ENCODE results near the gene LGALS7. TPM values are rescaled to one million over a fixed set of nuclear protein-coding genes. Genes with fewer than 3 reads are reported as not detected.
"Not testable (repeated sequence)": the region's sequence is repeated elsewhere in the genome, so short reads cannot be mapped to it uniquely, and the experiment has no call there.

The LGALS7 gene
- total RNA-seq, 1 donor from 2014 or later, result not detected

GRCh38 chr19:38769635-38770211 lies 3.6 kb downstream of the LGALS7 start:
- Histone ChIP-seq H3K27ac (peak overlapping the region; percentile 76), H3K36me3 (no peaks in the 10 kb centered on the region), H3K4me1 (peaks cover 8% of the 10 kb centered on the region), H3K9me3 (no peaks in the 10 kb centered on the region), H3K4me3 (peak overlapping the region; percentile 40), H3K27me3 (no peaks in the 10 kb centered on the region)
- ATAC-seq, result peak; percentile 93
- intact Hi-C loops (cut with DNase I), result no loop called here
- TF ChIP-seq, protein P1, sequence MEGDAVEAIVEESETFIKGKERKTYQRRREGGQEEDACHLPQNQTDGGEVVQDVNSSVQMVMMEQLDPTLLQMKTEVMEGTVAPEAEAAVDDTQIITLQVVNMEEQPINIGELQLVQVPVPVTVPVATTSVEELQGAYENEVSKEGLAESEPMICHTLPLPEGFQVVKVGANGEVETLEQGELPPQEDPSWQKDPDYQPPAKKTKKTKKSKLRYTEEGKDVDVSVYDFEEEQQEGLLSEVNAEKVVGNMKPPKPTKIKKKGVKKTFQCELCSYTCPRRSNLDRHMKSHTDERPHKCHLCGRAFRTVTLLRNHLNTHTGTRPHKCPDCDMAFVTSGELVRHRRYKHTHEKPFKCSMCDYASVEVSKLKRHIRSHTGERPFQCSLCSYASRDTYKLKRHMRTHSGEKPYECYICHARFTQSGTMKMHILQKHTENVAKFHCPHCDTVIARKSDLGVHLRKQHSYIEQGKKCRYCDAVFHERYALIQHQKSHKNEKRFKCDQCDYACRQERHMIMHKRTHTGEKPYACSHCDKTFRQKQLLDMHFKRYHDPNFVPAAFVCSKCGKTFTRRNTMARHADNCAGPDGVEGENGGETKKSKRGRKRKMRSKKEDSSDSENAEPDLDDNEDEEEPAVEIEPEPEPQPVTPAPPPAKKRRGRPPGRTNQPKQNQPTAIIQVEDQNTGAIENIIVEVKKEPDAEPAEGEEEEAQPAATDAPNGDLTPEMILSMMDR (IDR thresholded peaks at IDR 0.05), result peak; percentile 85
- DNase-seq, result peak; percentile 94

DNA sequence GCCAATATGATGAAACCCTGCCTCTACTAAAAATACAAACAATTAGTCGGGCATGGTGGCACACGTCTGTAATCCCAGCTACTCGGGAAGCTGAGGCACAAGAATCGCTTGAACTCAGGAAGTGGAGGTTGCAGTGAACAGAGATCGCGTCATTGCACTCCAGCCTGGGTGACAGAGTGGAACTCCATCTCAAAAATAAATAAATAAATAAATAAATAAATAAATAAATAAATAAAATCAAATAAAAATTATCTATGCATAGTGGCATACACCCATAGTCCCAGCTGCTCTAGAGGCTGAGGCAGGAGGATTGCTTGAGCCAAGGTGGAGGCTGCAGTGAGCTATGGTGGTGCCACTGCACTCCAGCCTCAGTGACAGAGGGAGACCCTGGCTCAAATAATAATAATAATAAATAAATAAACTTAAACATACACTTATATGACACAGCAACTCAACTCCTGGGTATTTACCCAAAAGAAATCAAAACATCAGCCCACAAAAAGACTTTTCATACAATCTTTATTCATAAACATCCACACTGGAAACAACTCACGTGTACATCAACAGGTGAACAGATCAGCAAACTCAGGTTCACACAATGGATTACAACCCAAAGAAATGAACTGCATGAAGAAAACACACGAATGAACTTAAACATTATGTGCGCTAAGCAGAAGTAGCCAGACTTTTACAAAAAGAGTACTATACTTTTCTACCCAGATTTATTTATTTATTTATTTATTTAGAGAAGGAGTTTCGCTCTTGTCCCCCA lies 6.9 kb downstream of the LGALS7 start:
- TF ChIP-seq, protein P1 (IDR thresholded peaks at IDR 0.05), result no peak
- DNase-seq, result no peak
- H3K27me3 ChIP-seq, result no peaks in the 10 kb centered on the region
- intact Hi-C loops (cut with DNase I), result no loop called here
- no peak for ATAC-seq
- H3K9me3 ChIP-seq, result no peaks in the 10 kb centered on the region
- peaks cover 8% of the 10 kb centered on the region for H3K4me1 ChIP-seq
- no peak overlapping the region for H3K4me3 ChIP-seq
- H3K27ac ChIP-seq, result no peak overlapping the region
- no peaks in the 10 kb centered on the region for H3K36me3 ChIP-seq

- H3K27ac ChIP-seq, result no peak overlapping the region
- no peaks in the 10 kb centered on the region for H3K9me3 ChIP-seq
- H3K4me1 ChIP-seq, result peaks cover 8% of the 10 kb centered on the region
- no peaks in the 10 kb centered on the region for H3K36me3 ChIP-seq
- intact Hi-C loops (cut with DNase I), result no loop called here
- no peaks in the 10 kb centered on the region for H3K27me3 ChIP-seq
- TF ChIP-seq, protein P1 (IDR thresholded peaks at IDR 0.05), result no peak
- H3K4me3 ChIP-seq, result no peak overlapping the region
- DNase-seq, result no peak
- ATAC-seq, result no peak
These were observed 8.1 kb downstream of the LGALS7 start for GRCh38 chr19:38765214-38765613.

DNA sequence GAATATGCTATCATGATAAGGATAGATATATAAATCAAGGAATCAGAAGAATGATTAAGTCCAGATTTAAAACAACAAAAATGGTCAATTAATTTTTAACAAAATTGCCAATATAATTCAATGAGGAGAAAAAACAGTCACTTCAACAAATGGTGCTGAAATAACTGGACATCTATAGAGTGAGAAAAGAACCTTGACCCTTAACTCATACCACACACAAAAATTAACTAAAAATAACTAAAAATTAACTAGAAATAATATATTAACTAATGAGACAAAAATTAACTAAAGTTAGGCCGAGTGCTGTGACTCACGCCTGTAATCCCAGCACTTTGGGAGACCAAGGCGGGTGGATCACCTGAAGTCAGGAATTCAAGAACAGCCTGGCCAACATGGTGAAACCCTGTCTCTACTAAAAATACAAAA lies 9.5 kb downstream of the LGALS7 start:
- TF ChIP-seq, protein P1 (IDR thresholded peaks at IDR 0.05), result no peak
- no peaks in the 10 kb centered on the region for H3K4me1 ChIP-seq
- ATAC-seq, result no peak
- no peak for DNase-seq
- intact Hi-C loops (cut with DNase I), result no loop called here
- no peaks in the 10 kb centered on the region for H3K27me3 ChIP-seq
- H3K4me3 ChIP-seq, result no peak overlapping the region
- H3K36me3 ChIP-seq, result no peaks in the 10 kb centered on the region
- H3K27ac ChIP-seq, result no peak overlapping the region
- H3K9me3 ChIP-seq, result no peaks in the 10 kb centered on the region

GRCh38 chr19:38761884-38762389 lies 11.4 kb downstream of the LGALS7 start:
- intact Hi-C loops (cut with DNase I); DNase-seq: not testable (repeated sequence)

DNA sequence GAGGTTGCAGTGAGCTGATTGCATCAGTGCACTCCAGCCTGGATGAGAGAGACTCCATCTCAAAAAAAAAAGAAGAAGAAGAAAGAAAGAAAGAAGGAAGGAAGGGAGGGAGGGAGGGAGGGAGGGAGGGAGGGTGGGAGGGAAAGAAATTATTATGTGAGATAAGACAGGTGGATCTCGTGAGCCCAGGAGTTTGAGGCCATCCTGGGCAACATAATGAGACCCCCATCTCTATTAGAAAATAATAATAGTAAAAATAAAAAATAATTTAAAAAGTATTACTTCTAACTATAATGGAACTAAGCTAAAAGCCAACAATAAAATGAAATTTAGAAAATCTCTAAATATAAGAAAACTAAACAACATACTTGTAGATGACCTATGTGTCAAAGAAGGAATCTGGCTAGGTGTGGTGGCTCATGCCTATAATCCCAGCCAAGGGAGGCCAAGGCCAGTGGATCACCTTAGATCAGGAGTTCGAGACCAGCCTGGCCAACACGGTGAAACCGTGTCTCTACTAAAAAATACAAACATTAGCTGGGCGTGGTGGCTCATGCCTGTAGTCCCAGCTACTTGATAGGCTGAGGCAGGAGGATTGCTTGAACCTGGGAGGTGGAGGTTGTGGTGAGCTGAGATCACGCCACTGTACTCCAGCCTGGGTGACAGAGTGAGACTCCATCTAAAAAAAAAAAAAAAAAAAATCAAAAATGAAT lies 12.4 kb downstream of the LGALS7 start:
- H3K4me3 ChIP-seq; H3K9me3 ChIP-seq; H3K27me3 ChIP-seq; H3K4me1 ChIP-seq; intact Hi-C loops (cut with DNase I); DNase-seq; H3K36me3 ChIP-seq; H3K27ac ChIP-seq; ATAC-seq: not testable (repeated sequence)

More at GRCh38 chr19:38761884-38762389, 11.4 kb downstream of the LGALS7 start:
- H3K4me3 ChIP-seq, H3K27me3 ChIP-seq, ATAC-seq, H3K4me1 ChIP-seq, H3K9me3 ChIP-seq, H3K36me3 ChIP-seq, H3K27ac ChIP-seq: not testable (repeated sequence)
